HG03575 (cell line): ENCODE data around the gene EXOSC10.
A peak's percentile ranks its signal among the peaks of the same experiment; 100 is the strongest.

Source experiments
- ATAC-seq: cut with Tn5 transposase; IDR thresholded peaks from one replicate; pipeline ENCODE4 v1.9.1; 2021; ENCODE audit not compliant: unreplicated experiment, insufficient number of reproducible peaks, low FRiP score; ENCODE audit errors: extremely low read depth

Gene EXOSC10

GRCh38 chr1:11099310-11100148 lies at the start of gene EXOSC10:
Gene EXOSC10, minus strand, starts transcription at chr1:11099869. Its CDS starts 38 bp downstream, at chr1:11099831.
- ATAC-seq: peak; percentile 75

GRCh38 chr1:11147197-11147770 lies 47.6 kb upstream of the EXOSC10 start:
- no peak for ATAC-seq

GRCh38 chr1:11145741-11146140 lies 46.1 kb upstream of the EXOSC10 start:
- no peak for ATAC-seq

- no peak for ATAC-seq
Observed at GRCh38 chr1:11144570-11145256, 45.0 kb upstream of the EXOSC10 start.

GRCh38 chr1:11143907-11144306 lies 44.2 kb upstream of the EXOSC10 start:
- ATAC-seq: no peak

- no peak for ATAC-seq
Observed at GRCh38 chr1:11143401-11143800, 43.7 kb upstream of the EXOSC10 start.

- no peak for ATAC-seq
Observed at GRCh38 chr1:11142618-11143391, 43.1 kb upstream of the EXOSC10 start.

- ATAC-seq: no peak
Observed at GRCh38 chr1:11138952-11139351, 39.3 kb upstream of the EXOSC10 start.

GRCh38 chr1:11138029-11138428 lies 38.4 kb upstream of the EXOSC10 start:
- no peak for ATAC-seq

GRCh38 chr1:11134898-11135266 lies 35.2 kb upstream of the EXOSC10 start:
- no peak for ATAC-seq

GRCh38 chr1:11134251-11134897 lies 34.7 kb upstream of the EXOSC10 start:
- ATAC-seq: no peak

- ATAC-seq: no peak
Observed at GRCh38 chr1:11132563-11133293, 33.1 kb upstream of the EXOSC10 start.

- ATAC-seq: no peak
Observed at GRCh38 chr1:11131816-11132215, 32.1 kb upstream of the EXOSC10 start.

GRCh38 chr1:11130406-11130805 lies 30.7 kb upstream of the EXOSC10 start:
- ATAC-seq: no peak

GRCh38 chr1:11129649-11130390 lies 30.2 kb upstream of the EXOSC10 start:
- no peak for ATAC-seq

GRCh38 chr1:11126569-11126968 lies 26.9 kb upstream of the EXOSC10 start:
- no peak for ATAC-seq

- ATAC-seq: no peak
Observed at GRCh38 chr1:11125931-11126330, 26.3 kb upstream of the EXOSC10 start.

GRCh38 chr1:11124965-11125364 lies 25.3 kb upstream of the EXOSC10 start:
- no peak for ATAC-seq
